Measurements from ENCODE around the gene CAMKMT.

Gene CAMKMT

DNA sequence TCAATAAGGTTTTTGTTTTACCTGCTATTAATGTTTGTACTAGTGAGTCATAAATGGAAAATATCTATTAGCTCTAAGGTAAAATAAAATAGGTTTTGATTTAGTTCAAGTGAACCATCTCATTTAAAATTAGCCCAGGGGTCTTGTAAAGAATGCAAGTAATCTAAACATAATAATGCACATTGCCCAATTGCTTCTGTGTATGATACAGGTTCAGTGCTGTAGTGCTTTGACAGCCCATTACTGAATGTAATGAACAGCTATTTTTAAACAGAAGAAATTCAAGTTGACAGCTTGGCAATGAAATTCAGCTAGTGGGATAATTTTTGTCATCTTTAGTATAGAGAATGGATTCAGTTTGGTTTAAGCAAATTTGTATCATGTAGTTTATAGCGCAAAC lies 91.5 kb downstream of the CAMKMT start:
- ChIA-PET POLR2A (ENCODE audit: low non-redundant PET) (no interaction called here), CTCF (interaction anchor here (1.9 kb wide), 1 partner anchor 26 kb away, joined by 11 read pairs; no protein-coding TSS in a partner anchor)
- DNase-seq (ENCODE audit: low spot score) = no peak
- H3K27ac ChIP-seq = no peak overlapping the region
- TF ChIP-seq CTCF (conservative IDR thresholded peaks at IDR 0.05; ENCODE audit: low read depth) = no peak

- DNase-seq (ENCODE audit: low spot score) = no peak
- POLR2A ChIA-PET (ENCODE audit: low non-redundant PET) = no interaction called here
- no peak for TF ChIP-seq CTCF (conservative IDR thresholded peaks at IDR 0.05; ENCODE audit: low read depth)
- H3K27ac ChIP-seq = no peak overlapping the region
- CTCF ChIA-PET = interaction anchor here (0.7 kb wide), 1 partner anchor 11 kb away, joined by 6 read pairs; no protein-coding TSS in a partner anchor
Observed at GRCh38 chr2:44455877-44456276, 94.1 kb downstream of the CAMKMT start.

- ChIA-PET POLR2A (ENCODE audit: low non-redundant PET) (no interaction called here), CTCF (interaction anchor here (0.6 kb wide), 1 partner anchor 23 kb away, joined by 3 read pairs; no protein-coding TSS in a partner anchor)
- TF ChIP-seq CTCF (conservative IDR thresholded peaks at IDR 0.05; ENCODE audit: low read depth) = no peak
- DNase-seq (ENCODE audit: low spot score) = no peak
- no peak overlapping the region for H3K27ac ChIP-seq
Observed at GRCh38 chr2:44456946-44457345, 95.2 kb downstream of the CAMKMT start.

GRCh38 chr2:44459739-44460138 lies 98.0 kb downstream of the CAMKMT start:
- ChIA-PET POLR2A (ENCODE audit: low non-redundant PET) (no interaction called here), CTCF (interaction anchor here (0.9 to 1.1 kb wide), 2 partner anchors 20 to 70 kb away, joined by 3 to 9 read pairs; no protein-coding TSS in a partner anchor)
- no peak for DNase-seq (ENCODE audit: low spot score)
- no peak for TF ChIP-seq CTCF (conservative IDR thresholded peaks at IDR 0.05; ENCODE audit: low read depth)
- H3K27ac ChIP-seq = no peak overlapping the region

DNA sequence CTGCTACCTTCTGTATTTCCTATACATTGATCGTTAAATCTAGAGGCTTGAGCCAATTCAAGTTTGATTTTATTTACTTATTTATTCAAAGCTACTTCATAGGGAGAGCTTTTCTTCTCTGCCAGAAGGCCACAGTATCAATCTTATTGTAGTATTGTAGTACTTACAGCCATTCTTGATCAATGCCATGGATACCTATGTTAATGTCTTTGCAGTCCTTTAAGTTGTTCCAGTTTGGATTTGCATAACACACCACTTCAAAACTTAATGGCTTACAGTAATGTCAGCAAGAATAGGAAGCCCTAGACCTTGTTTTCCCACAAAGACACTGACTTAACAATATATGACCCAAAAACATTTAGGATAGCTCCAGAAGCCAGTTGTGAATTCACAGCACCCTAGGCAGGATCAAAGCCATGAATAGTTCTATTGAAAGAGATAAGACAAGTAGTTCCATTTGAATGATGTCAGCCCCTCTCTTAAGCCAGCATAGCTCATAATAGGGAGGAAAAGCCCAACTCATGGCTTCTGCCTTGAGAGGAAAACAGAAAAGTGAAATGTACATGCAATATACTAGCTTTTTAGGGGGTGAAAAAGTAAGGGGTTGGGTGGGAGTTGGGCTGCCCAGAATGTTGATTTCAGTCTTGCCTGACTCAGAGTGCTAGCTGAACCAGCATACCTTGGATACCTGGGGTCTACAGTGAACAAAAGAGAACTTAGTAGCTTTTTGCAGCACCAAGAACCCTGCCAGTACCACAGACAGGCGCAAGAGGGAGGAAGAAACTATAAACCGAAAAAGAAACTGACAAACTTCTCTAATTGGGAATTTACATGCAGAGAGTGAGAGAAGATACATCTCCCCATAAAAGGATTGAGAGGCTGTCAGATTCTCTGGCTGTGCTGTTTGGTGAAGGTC lies 101.4 kb downstream of the CAMKMT start:
- no peak overlapping the region for H3K27ac ChIP-seq
- CTCF ChIA-PET = interaction anchor here (0.5 to 1.3 kb wide), 2 partner anchors 16 to 1556 kb away, joined by 4 to 5 read pairs; no protein-coding TSS in a partner anchor

DNA sequence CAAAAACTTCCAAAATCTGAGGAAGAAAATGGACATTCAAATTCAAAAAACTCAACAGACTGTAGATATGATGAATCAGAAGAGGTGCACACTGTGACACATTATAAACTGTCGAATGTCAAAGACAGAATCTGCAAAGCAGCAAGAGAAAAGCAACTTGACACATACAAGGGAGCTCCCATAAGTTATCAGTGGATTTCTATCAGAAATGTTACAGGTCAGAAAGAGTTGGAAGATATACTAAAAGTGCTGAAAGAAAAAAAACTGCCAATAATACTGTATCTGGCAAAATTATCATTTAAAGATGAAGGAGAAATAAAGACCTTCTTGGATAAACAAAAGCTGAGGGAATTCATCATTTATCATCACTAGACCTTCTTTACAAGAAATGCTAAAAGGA lies 102.7 kb downstream of the CAMKMT start:
- DNase-seq (ENCODE audit: low spot score) = no peak
- no peak overlapping the region for H3K27ac ChIP-seq
- CTCF ChIA-PET = interaction anchor here (0.6 to 2.1 kb wide), 2 partner anchors 15 to 76 kb away, joined by 4 to 8 read pairs; no protein-coding TSS in a partner anchor
- POLR2A ChIA-PET (ENCODE audit: low non-redundant PET) = no interaction called here
- TF ChIP-seq CTCF (conservative IDR thresholded peaks at IDR 0.05; ENCODE audit: low read depth) = no peak

More for the DNA sequence above, 101.4 kb downstream of the CAMKMT start:
- DNase-seq (ENCODE audit: low spot score) = no peak
- TF ChIP-seq CTCF (conservative IDR thresholded peaks at IDR 0.05; ENCODE audit: low read depth) = no peak
- POLR2A ChIA-PET (ENCODE audit: low non-redundant PET) = no interaction called here

All from RWPE1 (cell line).